HEK293T (cell line): ENCODE data around the gene ELF5.

Source experiments
- BHLHE40 ChIP-seq: fragments of 450-650 bp; IDR thresholded peaks from 2 replicates; pipeline ENCODE4 v1.6.1; 2016; ENCODE audit warnings: mild to moderate bottlenecking, moderate library complexity, borderline replicate concordance
- ELF4 ChIP-seq: fragments of 450-650 bp; IDR thresholded peaks from 2 replicates; pipeline ENCODE4 v1.6.1; 2017; ENCODE audit warnings: antibody characterized with exemption
- FOXM1 ChIP-seq: fragments of 450-650 bp; IDR thresholded peaks from 2 replicates; pipeline ENCODE4 v1.6.1; 2017; ENCODE audit warnings: mild to moderate bottlenecking, borderline replicate concordance

DNA sequence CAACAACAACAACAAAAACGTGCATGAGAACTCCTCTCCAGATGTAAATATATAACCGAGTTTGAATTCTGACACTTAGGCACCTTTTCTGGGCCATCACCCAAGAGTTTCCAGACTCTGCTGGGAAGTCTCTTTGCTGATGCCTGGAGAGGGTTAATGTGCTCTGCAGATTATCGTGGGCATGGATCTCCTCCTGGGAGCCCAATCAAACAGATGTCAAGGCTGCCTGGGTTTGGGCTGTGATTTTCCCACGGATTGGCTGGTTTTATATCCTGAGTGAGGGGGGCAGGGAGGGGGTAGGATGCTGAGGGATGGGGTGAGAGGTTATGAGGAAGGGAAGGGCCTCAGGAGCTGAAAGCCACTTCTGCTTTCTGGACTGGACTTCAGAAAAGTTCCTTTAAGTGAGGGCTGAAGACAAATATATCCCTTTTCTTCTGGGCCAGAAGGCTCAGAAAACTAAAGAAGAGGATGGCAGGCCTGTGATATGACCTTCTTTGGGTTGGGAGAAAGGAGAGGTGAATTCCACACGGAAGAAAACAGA is 4.2 kb downstream of the ELF5 start:
- no peak for TF ChIP-seq BHLHE40
- no peak for TF ChIP-seq ELF4
- TF ChIP-seq FOXM1, result no peak
